Upper lobe of left lung (tissue), 6 donors: ENCODE data around the gene RGS5. TPM values are rescaled to one million over a fixed set of nuclear protein-coding genes. Genes with fewer than 3 reads are reported as not detected.
"Not testable (repeated sequence)": the region's sequence is repeated elsewhere in the genome, so short reads cannot be mapped to it uniquely, and the experiment has no call there.

ENCODE experiments used
- ATAC-seq, 2 donors: fragments of 200-7000 bp; cut with Tn5 transposase; one replicate each; pipeline ENCODE4 v1.9.1; 2022; ENCODE audit warnings: mild to moderate bottlenecking in 2 of 2, moderate library complexity in 2 of 2; ENCODE audit not compliant: low FRiP score in 2 of 2
- DNase-seq, 2 donors: peaks; one replicate each; pipeline ENCODE4 v3.0.0-alpha.2; 2019 to 2020
- H3K27ac ChIP-seq, 4 donors: fragments of 200-600 bp; sonication (generic); one replicate each; pipeline ENCODE4 v1.5.1; 2016 to 2019
- H3K27me3 ChIP-seq, 4 donors: fragments of 200-600 bp; sonication (generic); one replicate each; pipeline ENCODE4 v1.5.1; 2017 to 2019
- H3K36me3 ChIP-seq, 4 donors: fragments of 200-600 bp; sonication (generic); one replicate each; pipeline ENCODE4 v1.5.1; 2016 to 2019
- H3K4me1 ChIP-seq, 4 donors: fragments of 200-600 bp; sonication (generic); one replicate each; pipeline ENCODE4 v1.5.1; 2018 to 2019
- H3K4me3 ChIP-seq, 4 donors: fragments of 200-600 bp; sonication (generic); one replicate each; pipeline ENCODE4 v1.5.1; 2017 to 2019; ENCODE audit warnings: mild to moderate bottlenecking in 2 of 4, moderate library complexity in 1 of 4
- H3K9me3 ChIP-seq, 4 donors: fragments of 200-600 bp; sonication (generic); one replicate each; pipeline ENCODE4 v1.5.1; 2018 to 2019
- CTCF ChIP-seq, 6 experiments: fragments of 450-650 bp in 4 of 6; fragments of 200-600 bp in 2 of 6; sonication (generic) in 2 of 6; IDR thresholded peaks; one replicate each; pipeline ENCODE4 v1.5.1; 2016 to 2019; ENCODE audit warnings: antibody characterized with exemption in 6 of 6
- EP300 ChIP-seq, 4 donors: sonication (generic); formaldehyde crosslinking; IDR thresholded peaks; one replicate each; pipeline ENCODE4 v1.5.1; 2017; ENCODE audit warnings: antibody characterized with exemption in 4 of 4, control low read depth in 2 of 4
- POLR2A ChIP-seq, 4 donors: fragments of 450-650 bp; IDR thresholded peaks; one replicate each; pipeline ENCODE4 v1.5.1; 2016 to 2017; ENCODE audit warnings: antibody characterized with exemption in 4 of 4, mild to moderate bottlenecking in 2 of 4
- POLR2AphosphoS5 ChIP-seq, 2 donors: sonication (generic); formaldehyde crosslinking; IDR thresholded peaks; one replicate each; pipeline ENCODE4 v1.5.1; 2017; ENCODE audit warnings: antibody characterized with exemption in 2 of 2
- WGBS, 2 donors: methylation state at CpG; one replicate each; pipeline ENCODE4 v1.1.5; 2017 to 2018; 5-methylcytosine and 5-hydroxymethylcytosine counted together
- total RNA-seq, 6 donors: library from RNA; depleted of rRNA in 4 of 6; stranded (reverse); fragments of >200 nt in 4 of 6; gene quantifications; one replicate each; pipeline versions ENCODE4 v1.1.0 to v1.2.1, GENCODE V29; 2016 to 2021
- donor health status: DM: no; HTN: no; CAD: no; lungs with moderate emphysema.
- donor health status: DM: no; HTN: yes; CAD: no; lungs with severe emphysema.

Gene RGS5
- total RNA-seq, 6 donors from 2014 or later: 30.6 to 65.6 (median 53.5) TPM

- DNase-seq: no peak
- no peak for TF ChIP-seq CTCF (IDR thresholded peaks at IDR 0.05)
- no peak for TF ChIP-seq EP300 (IDR thresholded peaks at IDR 0.05)
- no peak for TF ChIP-seq POLR2AphosphoS5 (IDR thresholded peaks at IDR 0.05)
- TF ChIP-seq POLR2A (IDR thresholded peaks at IDR 0.05): no peak
- no peak overlapping the region for H3K27ac ChIP-seq
- no peaks in the 10 kb centered on the region for H3K27me3 ChIP-seq
- H3K4me3 ChIP-seq: no peak overlapping the region
- 95 to 97% methylated on average over 3 of the region's 3 CpGs for WGBS, 2 donors
- H3K9me3 ChIP-seq: no peaks in the 10 kb centered on the region
- H3K36me3 ChIP-seq: no peaks in the 10 kb centered on the region
- no peak for ATAC-seq
- H3K4me1 ChIP-seq: no peaks in the 10 kb centered on the region
Observed at GRCh38 chr1:163240705-163241104, 38.0 kb upstream of the RGS5 start.

DNA sequence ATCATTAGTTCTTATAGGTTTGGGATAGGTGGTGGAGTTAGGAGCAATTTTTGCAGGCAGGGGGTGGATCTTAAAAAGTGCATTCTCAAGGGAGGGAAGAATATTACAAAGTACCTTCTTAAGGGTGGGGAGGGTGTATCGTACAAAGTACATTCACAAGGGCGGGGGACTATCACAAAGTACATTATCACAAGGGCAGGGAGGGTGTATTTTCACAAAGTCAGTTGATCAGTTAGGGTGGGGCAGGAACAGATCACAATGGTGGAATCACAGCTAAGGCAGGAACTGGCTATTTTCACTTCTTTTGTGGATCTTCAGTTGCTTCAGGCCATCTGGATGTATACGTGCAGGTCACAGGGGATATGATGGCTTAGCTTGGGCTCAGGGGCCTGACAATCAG, 30.9 kb upstream of the RGS5 start:
- not testable (repeated sequence) for H3K27ac ChIP-seq, H3K27me3 ChIP-seq, ATAC-seq, H3K36me3 ChIP-seq, H3K9me3 ChIP-seq, H3K4me1 ChIP-seq, H3K4me3 ChIP-seq, DNase-seq
- WGBS, 2 donors: 82 to 84% methylated on average over 3 of the region's 3 CpGs

DNA sequence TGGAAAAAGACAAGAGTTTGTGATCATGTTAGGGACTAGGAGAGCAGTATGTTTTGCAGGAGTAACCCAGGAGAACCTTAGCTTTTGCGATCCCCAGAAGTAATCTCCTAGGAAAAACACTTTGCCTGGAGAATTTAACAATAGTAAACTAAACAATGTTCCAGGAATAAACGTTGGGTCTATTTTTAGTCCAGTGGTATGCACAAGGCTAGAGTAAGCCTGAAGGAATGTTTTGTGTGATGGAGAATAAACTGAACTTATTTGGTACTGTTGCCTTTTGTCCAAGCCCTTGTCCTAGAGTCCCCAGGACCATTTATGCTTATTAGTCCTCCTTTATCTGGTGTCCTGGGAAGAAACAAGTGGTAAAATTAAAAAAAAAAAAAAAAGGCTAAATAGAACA, 28.7 kb upstream of the RGS5 start:
- H3K27ac ChIP-seq: no peak overlapping the region
- no peaks in the 10 kb centered on the region for H3K27me3 ChIP-seq
- DNase-seq (no peak), ATAC-seq (no peak)
- H3K36me3 ChIP-seq: no peaks in the 10 kb centered on the region
- TF ChIP-seq EP300 (IDR thresholded peaks at IDR 0.05) (no peak), POLR2AphosphoS5 (IDR thresholded peaks at IDR 0.05) (no peak), POLR2A (IDR thresholded peaks at IDR 0.05) (no peak), CTCF (IDR thresholded peaks at IDR 0.05) (no peak)
- no peaks in the 10 kb centered on the region for H3K4me1 ChIP-seq
- no peak overlapping the region for H3K4me3 ChIP-seq
- 33% methylated on average over 2 of the region's 2 CpGs for WGBS, 2 donors
- no peaks in the 10 kb centered on the region for H3K9me3 ChIP-seq

DNA sequence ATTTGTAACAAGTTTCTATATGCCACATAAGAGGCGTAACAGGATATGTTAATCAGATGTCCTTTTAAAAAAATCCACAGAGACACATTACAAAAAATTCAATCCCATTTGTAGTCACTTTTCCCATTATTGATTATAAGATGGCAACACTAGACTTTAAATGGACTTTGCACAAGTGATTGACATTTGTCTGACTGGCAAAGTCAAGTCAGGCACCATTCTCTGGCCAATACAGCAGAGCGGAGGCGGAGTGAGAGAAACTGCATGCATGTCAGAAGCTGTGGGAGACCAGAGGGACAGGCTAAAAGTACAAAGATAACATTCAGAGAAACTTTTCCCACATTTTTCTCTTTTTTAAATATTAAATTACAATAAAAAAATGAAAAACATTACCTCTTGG, 28.1 kb upstream of the RGS5 start:
- Histone ChIP-seq H3K4me3 (no peak overlapping the region), H3K36me3 (no peaks in the 10 kb centered on the region), H3K4me1 (no peaks in the 10 kb centered on the region), H3K27me3 (no peaks in the 10 kb centered on the region), H3K9me3 (no peaks in the 10 kb centered on the region), H3K27ac (no peak overlapping the region)
- TF ChIP-seq POLR2A (IDR thresholded peaks at IDR 0.05) (no peak), CTCF (IDR thresholded peaks at IDR 0.05) (no peak), EP300 (IDR thresholded peaks at IDR 0.05) (no peak), POLR2AphosphoS5 (IDR thresholded peaks at IDR 0.05) (no peak)
- DNase-seq (no peak), ATAC-seq (no peak)
- 95 to 99% methylated on average over 3 of the region's 3 CpGs for WGBS, 2 donors

GRCh38 chr1:163228271-163228670, 25.6 kb upstream of the RGS5 start:
- not testable (repeated sequence) for H3K36me3 ChIP-seq, H3K27me3 ChIP-seq, ATAC-seq, H3K9me3 ChIP-seq, H3K4me3 ChIP-seq, H3K27ac ChIP-seq, H3K4me1 ChIP-seq
- DNase-seq: peak in 1 of 2 donors; percentile 27
- WGBS, 2 donors: 60 to 66% methylated on average over 1 to 3 of the region's 3 CpGs

DNA sequence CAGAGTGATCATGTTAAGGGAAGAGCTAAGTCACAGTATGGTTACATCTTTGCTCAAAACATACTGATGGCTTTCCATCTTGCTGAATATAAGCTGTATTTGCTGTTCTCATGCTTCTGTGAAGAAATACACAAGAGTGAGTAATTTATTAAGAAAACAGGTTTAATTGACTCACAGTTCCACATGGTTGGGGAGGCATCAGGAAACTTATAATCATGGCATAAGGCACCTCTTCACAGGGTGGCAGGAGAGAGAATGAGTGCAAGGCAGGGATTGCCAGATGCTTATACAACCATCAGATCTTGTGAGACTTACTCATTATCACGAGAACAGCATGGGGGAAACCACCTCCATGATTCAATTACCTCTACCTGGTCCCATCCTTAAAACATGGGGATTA, 24.4 kb upstream of the RGS5 start:
- Histone ChIP-seq H3K4me3 (no peak overlapping the region), H3K9me3 (no peaks in the 10 kb centered on the region), H3K27me3 (no peaks in the 10 kb centered on the region), H3K4me1 (no peaks in the 10 kb centered on the region), H3K36me3 (no peaks in the 10 kb centered on the region), H3K27ac (no peak overlapping the region)
- WGBS, 2 donors: 79 to 83% methylated on average over 1 of the region's 1 CpG
- no peak for TF ChIP-seq EP300 (IDR thresholded peaks at IDR 0.05)
- no peak for ATAC-seq
- no peak for DNase-seq
